ENCODE measurements around the gene SLAMF9. TPM values are rescaled to one million over a fixed set of nuclear protein-coding genes. Genes with fewer than 3 reads are reported as not detected.

The SLAMF9 gene
- polyA plus RNA-seq, 1 donor (not counting 4 experiments of a cell fraction or from before 2014, with no cell fraction given): 0.31 TPM

DNA sequence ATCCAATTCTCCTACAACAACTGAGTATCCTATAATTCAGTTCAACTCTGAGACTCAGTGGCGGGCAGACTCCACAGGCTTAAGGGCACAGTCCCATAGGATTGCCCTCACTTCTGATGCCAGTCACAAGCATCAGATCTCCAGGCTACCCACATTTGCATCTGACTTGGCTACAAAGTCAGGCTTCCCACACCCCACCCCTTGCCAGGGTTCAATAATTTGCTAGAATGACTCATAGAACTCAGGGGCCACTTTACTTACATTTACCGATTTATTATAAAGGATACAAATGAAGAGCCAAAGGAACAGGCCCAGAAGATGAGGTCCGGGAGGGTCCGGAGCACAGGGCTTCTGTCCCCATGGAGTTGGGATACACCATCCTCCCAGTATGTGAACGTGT, 36.0 kb upstream of the SLAMF9 start:
- DNase-seq (ENCODE audit: low read depth, low spot score) (no peak), FAIRE-seq (no peak)
- H4K20me1 ChIP-seq (ENCODE audit: control insufficient read depth, extremely low read depth, insufficient read depth, low read length): no peaks in the 10 kb centered on the region
- TF ChIP-seq, protein P1, sequence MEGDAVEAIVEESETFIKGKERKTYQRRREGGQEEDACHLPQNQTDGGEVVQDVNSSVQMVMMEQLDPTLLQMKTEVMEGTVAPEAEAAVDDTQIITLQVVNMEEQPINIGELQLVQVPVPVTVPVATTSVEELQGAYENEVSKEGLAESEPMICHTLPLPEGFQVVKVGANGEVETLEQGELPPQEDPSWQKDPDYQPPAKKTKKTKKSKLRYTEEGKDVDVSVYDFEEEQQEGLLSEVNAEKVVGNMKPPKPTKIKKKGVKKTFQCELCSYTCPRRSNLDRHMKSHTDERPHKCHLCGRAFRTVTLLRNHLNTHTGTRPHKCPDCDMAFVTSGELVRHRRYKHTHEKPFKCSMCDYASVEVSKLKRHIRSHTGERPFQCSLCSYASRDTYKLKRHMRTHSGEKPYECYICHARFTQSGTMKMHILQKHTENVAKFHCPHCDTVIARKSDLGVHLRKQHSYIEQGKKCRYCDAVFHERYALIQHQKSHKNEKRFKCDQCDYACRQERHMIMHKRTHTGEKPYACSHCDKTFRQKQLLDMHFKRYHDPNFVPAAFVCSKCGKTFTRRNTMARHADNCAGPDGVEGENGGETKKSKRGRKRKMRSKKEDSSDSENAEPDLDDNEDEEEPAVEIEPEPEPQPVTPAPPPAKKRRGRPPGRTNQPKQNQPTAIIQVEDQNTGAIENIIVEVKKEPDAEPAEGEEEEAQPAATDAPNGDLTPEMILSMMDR (optimal IDR thresholded peaks at IDR 0.05 in 1 of 3, IDR thresholded peaks at IDR 0.05 in 1 of 3, conservative IDR thresholded peaks at IDR 0.05 in 1 of 3; ENCODE audit: extremely low read depth in 1 of 3, insufficient read depth in 2 of 3, low read length in 3 of 3): no peak
- TF ChIP-seq EZH2 (IDR thresholded peaks at IDR 0.05; ENCODE audit: low read length): no peak
- H3K9me1 ChIP-seq (ENCODE audit: control insufficient read depth, extremely low read depth, insufficient read depth, low read length): no peaks in the 10 kb centered on the region
- no peak overlapping the region for H3K9ac ChIP-seq (ENCODE audit: control insufficient read depth, extremely low read depth, insufficient read depth, low read length)
- no peak overlapping the region for H3K27ac ChIP-seq (ENCODE audit: control insufficient read depth, insufficient read depth, low read length)
- H3K4me3 ChIP-seq (ENCODE audit: control insufficient read depth in 2 of 3, extremely low read depth in 1 of 3, insufficient read depth in 2 of 3, low read depth in 1 of 3, low read length in 3 of 3): no peak overlapping the region
- H3K36me3 ChIP-seq (ENCODE audit: control insufficient read depth in 2 of 2, extremely low read depth in 1 of 2, insufficient read depth in 2 of 2, low read length in 2 of 2): no peaks in the 10 kb centered on the region
- H3K4me2 ChIP-seq (ENCODE audit: control insufficient read depth, extremely low read depth, insufficient read depth, low read depth, low read length): no peak overlapping the region
- H3K79me2 ChIP-seq (ENCODE audit: control insufficient read depth, insufficient read depth, low read length): no peaks in the 10 kb centered on the region
- H3K4me1 ChIP-seq (ENCODE audit: control insufficient read depth, extremely low read depth, insufficient read depth, low read length): peaks cover 4% of the 10 kb centered on the region
- no peaks in the 10 kb centered on the region for H3K9me3 ChIP-seq (ENCODE audit: control insufficient read depth, low read depth, low read length)
- no peaks in the 10 kb centered on the region for H3K27me3 ChIP-seq (ENCODE audit: control insufficient read depth, extremely low read depth, insufficient read depth, low read length)
- dilution Hi-C loops (cut with MboI; ENCODE audit: extremely low pct_ligation_motif_present, low sequenced_read_pairs): no loop called here
- H2AFZ ChIP-seq (ENCODE audit: control insufficient read depth, low read length): no peak overlapping the region

DNA sequence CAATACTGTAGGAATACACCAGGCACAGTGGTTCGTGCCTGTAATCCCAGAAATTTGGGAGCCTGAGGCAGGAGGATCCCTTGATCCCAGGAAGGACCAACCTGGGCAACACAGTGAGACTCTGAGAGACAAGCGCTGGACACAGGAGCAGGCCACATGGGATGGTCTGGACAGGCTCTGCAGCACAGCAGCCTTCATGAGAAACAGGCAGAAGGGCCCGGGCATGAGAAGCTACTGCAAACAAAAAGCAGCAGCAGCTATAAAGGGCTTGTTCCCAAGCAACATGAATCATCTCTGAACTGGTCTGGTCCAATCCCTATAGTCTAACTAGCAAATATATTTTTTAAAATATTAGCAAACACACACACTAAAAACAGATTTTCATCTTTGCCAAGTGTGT, 35.5 kb upstream of the SLAMF9 start:
- H3K36me3 ChIP-seq (ENCODE audit: control insufficient read depth in 2 of 2, extremely low read depth in 1 of 2, insufficient read depth in 2 of 2, low read length in 2 of 2): no peaks in the 10 kb centered on the region
- no peak overlapping the region for H3K9ac ChIP-seq (ENCODE audit: control insufficient read depth, extremely low read depth, insufficient read depth, low read length)
- no peaks in the 10 kb centered on the region for H3K9me3 ChIP-seq (ENCODE audit: control insufficient read depth, low read depth, low read length)
- no peak overlapping the region for H3K4me3 ChIP-seq (ENCODE audit: control insufficient read depth in 2 of 3, extremely low read depth in 1 of 3, insufficient read depth in 2 of 3, low read depth in 1 of 3, low read length in 3 of 3)
- dilution Hi-C loops (cut with MboI; ENCODE audit: extremely low pct_ligation_motif_present, low sequenced_read_pairs): no loop called here
- no peak overlapping the region for H2AFZ ChIP-seq (ENCODE audit: control insufficient read depth, low read length)
- H3K4me1 ChIP-seq (ENCODE audit: control insufficient read depth, extremely low read depth, insufficient read depth, low read length): peaks cover 4% of the 10 kb centered on the region
- H3K27ac ChIP-seq (ENCODE audit: control insufficient read depth, insufficient read depth, low read length): no peak overlapping the region
- DNase-seq (ENCODE audit: low read depth, low spot score) (no peak), FAIRE-seq (no peak)
- no peaks in the 10 kb centered on the region for H4K20me1 ChIP-seq (ENCODE audit: control insufficient read depth, extremely low read depth, insufficient read depth, low read length)
- H3K9me1 ChIP-seq (ENCODE audit: control insufficient read depth, extremely low read depth, insufficient read depth, low read length): no peaks in the 10 kb centered on the region
- H3K4me2 ChIP-seq (ENCODE audit: control insufficient read depth, extremely low read depth, insufficient read depth, low read depth, low read length): no peak overlapping the region
- H3K79me2 ChIP-seq (ENCODE audit: control insufficient read depth, insufficient read depth, low read length): no peaks in the 10 kb centered on the region
- no peaks in the 10 kb centered on the region for H3K27me3 ChIP-seq (ENCODE audit: control insufficient read depth, extremely low read depth, insufficient read depth, low read length)
- TF ChIP-seq, protein P1 (optimal IDR thresholded peaks at IDR 0.05 in 1 of 3, IDR thresholded peaks at IDR 0.05 in 1 of 3, conservative IDR thresholded peaks at IDR 0.05 in 1 of 3; ENCODE audit: extremely low read depth in 1 of 3, insufficient read depth in 2 of 3, low read length in 3 of 3): no peak
- no peak for TF ChIP-seq EZH2 (IDR thresholded peaks at IDR 0.05; ENCODE audit: low read length)
